ENCODE results near the gene ATP5MC2. TPM values are rescaled to one million over a fixed set of nuclear protein-coding genes. Genes with fewer than 3 reads are reported as not detected.

ATP5MC2 gene
- total and polyA plus RNA-seq, 10 donors = 231 to 526 (median 304) TPM

- H3K27ac ChIP-seq = no peak overlapping the region
- DNase-seq = peak; percentile 76
Measured at GRCh38 chr12:53695152-53696145, 19.6 kb upstream of the ATP5MC2 start.

GRCh38 chr12:53694756-53695151 is 18.9 kb upstream of the ATP5MC2 start:
- 17 to 29% (median 23%) methylated on average over 16 of the region's 16 CpGs for WGBS, 5 donors
- intact Hi-C loops (cut with DNase I; ENCODE audit: low total_unique reads) = no loop called here
- Histone ChIP-seq H3K27me3 (replicated peaks in 1 of 7) (peaks cover 3 to 96% (median 56%) of the 10 kb centered on the region in 7 donors), H3K27ac (no peak overlapping the region), H3K4me3 (peak overlapping the region in 4 of 8 donors; percentile 21 to 63 (median 30)), H3K36me3 (no peaks in the 10 kb centered on the region), H3K4me1 (peaks cover 11 to 30% (median 27%) of the 10 kb centered on the region in 6 donors), H3K9me3 (no peaks in the 10 kb centered on the region)
- no peak for TF ChIP-seq CTCF (IDR thresholded peaks at IDR 0.05 in 8 of 11, conservative IDR thresholded peaks at IDR 0.05 in 3 of 11)
- TF ChIP-seq POLR2A (IDR thresholded peaks at IDR 0.05) = no peak
- no peak for TF ChIP-seq POLR2AphosphoS5 (IDR thresholded peaks at IDR 0.05)
- no peak for DNase-seq

More at GRCh38 chr12:53695152-53696145, 19.6 kb upstream of the ATP5MC2 start:
- WGBS, 5 donors = 1 to 4% (median 2%) methylated on average over 47 to 57 of the region's 57 CpGs
- Histone ChIP-seq H3K4me1 (peaks cover 11 to 30% (median 27%) of the 10 kb centered on the region in 6 donors), H3K27me3 (replicated peaks in 1 of 7) (peaks cover 3 to 100% (median 63%) of the 10 kb centered on the region in 7 donors), H3K4me3 (peak overlapping the region in 6 of 8 donors; percentile 9 to 63 (median 22)), H3K9me3 (no peaks in the 10 kb centered on the region), H3K36me3 (no peaks in the 10 kb centered on the region)
- intact Hi-C loops (cut with DNase I; ENCODE audit: low total_unique reads) = no loop called here
- TF ChIP-seq POLR2AphosphoS5 (IDR thresholded peaks at IDR 0.05) (peak in 1 of 3 donors; percentile 22), CTCF (IDR thresholded peaks at IDR 0.05 in 8 of 11, conservative IDR thresholded peaks at IDR 0.05 in 3 of 11) (peak in 1 of 11 experiments; percentile 18), POLR2A (IDR thresholded peaks at IDR 0.05) (no peak)

DNA sequence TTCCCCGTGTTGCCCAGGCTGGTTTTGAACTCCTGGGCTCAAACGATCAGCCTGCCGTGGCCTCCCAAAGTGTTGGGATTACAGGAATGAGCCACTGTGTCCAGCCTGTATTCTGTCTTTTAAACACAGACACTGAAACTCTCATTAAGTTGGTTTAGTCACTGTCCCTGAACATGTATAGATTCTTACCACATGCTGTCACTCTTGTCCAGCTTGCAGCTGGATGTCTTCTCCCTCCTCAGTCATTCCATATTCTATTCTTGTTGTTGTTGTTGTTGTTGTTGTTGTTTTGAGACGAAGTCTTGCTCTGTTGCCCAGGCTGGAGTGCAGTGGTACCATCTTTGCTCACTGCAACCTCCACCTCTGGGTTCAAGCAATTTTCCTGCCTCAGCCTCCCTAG is 12.3 kb upstream of the ATP5MC2 start:
- H3K27me3 ChIP-seq (replicated peaks in 1 of 7) = peaks cover 0 to 30% (median 4%) of the 10 kb centered on the region in 7 donors
- no peak overlapping the region for H3K27ac ChIP-seq
- no peaks in the 10 kb centered on the region for H3K9me3 ChIP-seq
- no peaks in the 10 kb centered on the region for H3K4me1 ChIP-seq
- intact Hi-C loops (cut with DNase I; ENCODE audit: low total_unique reads) = no loop called here
- 79 to 89% (median 85%) methylated on average over 4 of the region's 4 CpGs for WGBS, 5 donors
- no peak for DNase-seq
- H3K4me3 ChIP-seq = no peak overlapping the region
- no peaks in the 10 kb centered on the region for H3K36me3 ChIP-seq
- TF ChIP-seq CTCF (IDR thresholded peaks at IDR 0.05 in 8 of 11, conservative IDR thresholded peaks at IDR 0.05 in 3 of 11) (no peak), POLR2AphosphoS5 (IDR thresholded peaks at IDR 0.05) (no peak), POLR2A (IDR thresholded peaks at IDR 0.05) (no peak)

GRCh38 chr12:53686436-53686835 is 10.6 kb upstream of the ATP5MC2 start:
- Histone ChIP-seq H3K4me3 (no peak overlapping the region), H3K27me3 (replicated peaks in 1 of 7) (peaks cover 0 to 13% (median 0%) of the 10 kb centered on the region in 7 donors), H3K4me1 (no peaks in the 10 kb centered on the region), H3K9me3 (no peaks in the 10 kb centered on the region), H3K27ac (no peak overlapping the region), H3K36me3 (no peaks in the 10 kb centered on the region)
- intact Hi-C loops (cut with DNase I; ENCODE audit: low total_unique reads) = no loop called here
- no peak for TF ChIP-seq POLR2A (IDR thresholded peaks at IDR 0.05)
- no peak for TF ChIP-seq CTCF (IDR thresholded peaks at IDR 0.05 in 8 of 11, conservative IDR thresholded peaks at IDR 0.05 in 3 of 11)
- TF ChIP-seq POLR2AphosphoS5 (IDR thresholded peaks at IDR 0.05) = no peak
- no peak for DNase-seq
- WGBS, 5 donors = 59 to 97% (median 90%) methylated on average over 3 of the region's 3 CpGs
